ENCODE measurements around the gene DACH1.

Gene DACH1

DNA sequence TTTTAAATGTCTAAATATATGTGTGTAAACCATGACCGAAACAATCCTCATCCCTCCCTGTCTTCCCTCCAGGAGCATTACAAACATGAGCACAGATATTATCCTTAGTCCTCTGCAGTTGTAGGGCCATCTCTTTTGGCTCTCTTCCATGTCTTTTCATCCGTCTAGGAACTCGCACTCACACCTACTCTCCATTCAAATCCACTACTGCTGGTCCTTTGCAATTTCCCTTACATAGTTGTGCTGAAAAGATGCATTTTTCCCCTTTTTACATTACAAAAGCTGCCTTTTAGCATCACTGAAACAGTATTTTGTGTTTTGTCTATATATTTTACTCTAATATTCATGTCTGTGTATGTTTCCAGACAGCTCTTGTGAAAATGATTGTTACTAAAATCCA is 237.8 kb downstream of the DACH1 start:
- DNase-seq (ENCODE audit: low read depth in 1 of 2, low spot score in 1 of 2) = no peak
- Histone ChIP-seq H3K27ac (replicated peaks) (no peak overlapping the region), H3K4me3 (replicated peaks; ENCODE audit: insufficient read depth, low read length) (no peak overlapping the region), H3K27me3 (ENCODE audit: insufficient read depth, poor library complexity, severe bottlenecking) (no peaks in the 10 kb centered on the region)
- TF ChIP-seq POLR2AphosphoS5 (IDR thresholded peaks at IDR 0.05; ENCODE audit: low read depth) (no peak), SPI1 (IDR thresholded peaks at IDR 0.05; ENCODE audit: borderline replicate concordance, low read depth) (no peak)
- TF ChIP-seq, protein P1, sequence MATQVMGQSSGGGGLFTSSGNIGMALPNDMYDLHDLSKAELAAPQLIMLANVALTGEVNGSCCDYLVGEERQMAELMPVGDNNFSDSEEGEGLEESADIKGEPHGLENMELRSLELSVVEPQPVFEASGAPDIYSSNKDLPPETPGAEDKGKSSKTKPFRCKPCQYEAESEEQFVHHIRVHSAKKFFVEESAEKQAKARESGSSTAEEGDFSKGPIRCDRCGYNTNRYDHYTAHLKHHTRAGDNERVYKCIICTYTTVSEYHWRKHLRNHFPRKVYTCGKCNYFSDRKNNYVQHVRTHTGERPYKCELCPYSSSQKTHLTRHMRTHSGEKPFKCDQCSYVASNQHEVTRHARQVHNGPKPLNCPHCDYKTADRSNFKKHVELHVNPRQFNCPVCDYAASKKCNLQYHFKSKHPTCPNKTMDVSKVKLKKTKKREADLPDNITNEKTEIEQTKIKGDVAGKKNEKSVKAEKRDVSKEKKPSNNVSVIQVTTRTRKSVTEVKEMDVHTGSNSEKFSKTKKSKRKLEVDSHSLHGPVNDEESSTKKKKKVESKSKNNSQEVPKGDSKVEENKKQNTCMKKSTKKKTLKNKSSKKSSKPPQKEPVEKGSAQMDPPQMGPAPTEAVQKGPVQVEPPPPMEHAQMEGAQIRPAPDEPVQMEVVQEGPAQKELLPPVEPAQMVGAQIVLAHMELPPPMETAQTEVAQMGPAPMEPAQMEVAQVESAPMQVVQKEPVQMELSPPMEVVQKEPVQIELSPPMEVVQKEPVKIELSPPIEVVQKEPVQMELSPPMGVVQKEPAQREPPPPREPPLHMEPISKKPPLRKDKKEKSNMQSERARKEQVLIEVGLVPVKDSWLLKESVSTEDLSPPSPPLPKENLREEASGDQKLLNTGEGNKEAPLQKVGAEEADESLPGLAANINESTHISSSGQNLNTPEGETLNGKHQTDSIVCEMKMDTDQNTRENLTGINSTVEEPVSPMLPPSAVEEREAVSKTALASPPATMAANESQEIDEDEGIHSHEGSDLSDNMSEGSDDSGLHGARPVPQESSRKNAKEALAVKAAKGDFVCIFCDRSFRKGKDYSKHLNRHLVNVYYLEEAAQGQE (IDR thresholded peaks at IDR 0.05; ENCODE audit: insufficient replicate concordance, low read depth) = no peak

- Histone ChIP-seq H3K27ac (replicated peaks) (no peak overlapping the region), H3K4me3 (replicated peaks; ENCODE audit: insufficient read depth, low read length) (no peak overlapping the region), H3K27me3 (ENCODE audit: insufficient read depth, poor library complexity, severe bottlenecking) (no peaks in the 10 kb centered on the region)
- TF ChIP-seq POLR2AphosphoS5 (IDR thresholded peaks at IDR 0.05; ENCODE audit: low read depth) = no peak
- no peak for TF ChIP-seq SPI1 (IDR thresholded peaks at IDR 0.05; ENCODE audit: borderline replicate concordance, low read depth)
- no peak for DNase-seq (ENCODE audit: low read depth in 1 of 2, low spot score in 1 of 2)
These were observed 240.4 kb downstream of the DACH1 start for GRCh38 chr13:71626421-71627117.

DNA sequence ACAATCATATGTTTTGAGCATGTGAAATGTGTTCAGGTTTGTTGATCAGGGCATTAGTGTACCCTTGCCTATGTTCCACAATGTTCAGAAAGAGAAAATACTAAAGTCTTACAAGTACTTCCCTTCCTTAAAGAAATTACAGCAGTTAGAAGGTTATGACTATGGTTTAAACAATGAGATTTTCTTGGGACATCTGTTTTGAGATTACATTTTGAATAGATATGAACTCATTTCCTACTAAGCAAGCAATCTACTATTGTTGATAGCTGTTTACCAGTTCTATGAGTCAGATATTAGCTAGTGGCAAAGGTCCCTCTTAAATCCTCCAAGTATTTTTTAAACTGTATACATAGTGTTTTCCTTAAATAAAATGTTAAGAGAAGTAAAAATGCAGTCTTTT is 241.3 kb downstream of the DACH1 start:
- Histone ChIP-seq H3K4me3 (replicated peaks; ENCODE audit: insufficient read depth, low read length) (no peak overlapping the region), H3K27me3 (ENCODE audit: insufficient read depth, poor library complexity, severe bottlenecking) (no peaks in the 10 kb centered on the region), H3K27ac (replicated peaks) (no peak overlapping the region)
- no peak for TF ChIP-seq CTCF (IDR thresholded peaks at IDR 0.05; ENCODE audit: insufficient read depth, low read length)
- TF ChIP-seq, protein P1 (IDR thresholded peaks at IDR 0.05; ENCODE audit: insufficient replicate concordance, low read depth) = no peak
- TF ChIP-seq SPI1 (IDR thresholded peaks at IDR 0.05; ENCODE audit: borderline replicate concordance, low read depth) = no peak
- TF ChIP-seq GABPA (IDR thresholded peaks at IDR 0.05; ENCODE audit: low read depth) = no peak
- TF ChIP-seq POLR2AphosphoS5 (IDR thresholded peaks at IDR 0.05; ENCODE audit: low read depth) = no peak
- no peak for DNase-seq (ENCODE audit: low read depth in 1 of 2, low spot score in 1 of 2)

GRCh38 chr13:71624653-71625600 is 242.1 kb downstream of the DACH1 start:
- H3K4me3 ChIP-seq (replicated peaks; ENCODE audit: insufficient read depth, low read length) = no peak overlapping the region
- H3K27me3 ChIP-seq (ENCODE audit: insufficient read depth, poor library complexity, severe bottlenecking) = no peaks in the 10 kb centered on the region
- TF ChIP-seq, protein P1 (IDR thresholded peaks at IDR 0.05; ENCODE audit: insufficient replicate concordance, low read depth) = no peak
- no peak for TF ChIP-seq SPI1 (IDR thresholded peaks at IDR 0.05; ENCODE audit: borderline replicate concordance, low read depth)
- TF ChIP-seq GABPA (IDR thresholded peaks at IDR 0.05; ENCODE audit: low read depth) = no peak
- no peak for TF ChIP-seq CTCF (IDR thresholded peaks at IDR 0.05; ENCODE audit: insufficient read depth, low read length)
- no peak for TF ChIP-seq POLR2AphosphoS5 (IDR thresholded peaks at IDR 0.05; ENCODE audit: low read depth)
- no peak overlapping the region for H3K27ac ChIP-seq (replicated peaks)
- no peak for DNase-seq (ENCODE audit: low read depth in 1 of 2, low spot score in 1 of 2)
